ENCODE data around the gene CXCR6. TPM values are rescaled to one million over a fixed set of nuclear protein-coding genes. Genes with fewer than 3 reads are reported as not detected.
A peak's percentile ranks its signal among the peaks of the same experiment; 100 is the strongest.

CXCR6 gene
- polyA plus RNA-seq, 4 donors, result 0.45 to 2.7 (median 1.9) TPM

DNA sequence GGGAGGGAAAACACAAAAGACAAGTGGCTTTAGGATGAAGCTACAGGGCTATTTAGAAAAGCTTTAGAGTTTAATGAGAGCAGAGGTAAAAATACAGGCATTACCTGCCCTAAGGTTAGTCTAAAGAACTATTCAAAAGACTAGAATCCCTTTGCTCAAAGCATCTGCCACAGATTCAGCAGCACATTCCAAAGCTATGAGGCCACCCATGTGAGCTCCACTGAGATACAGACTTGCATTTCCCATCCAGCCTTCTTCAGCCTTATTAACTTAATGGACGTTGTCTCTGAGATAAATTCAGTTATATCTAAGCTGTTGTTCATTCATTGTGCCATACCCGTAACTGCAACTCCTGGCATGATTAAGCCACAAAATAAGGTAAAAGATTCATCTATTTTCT, 25.4 kb downstream of the CXCR6 start:
- Histone ChIP-seq H3K4me1 (ENCODE audit: control insufficient read depth in 3 of 3, insufficient read depth in 2 of 3, low read depth in 1 of 3, low read length in 2 of 3) (no peaks in the 10 kb centered on the region), H3K27ac (ENCODE audit: low read depth in 1 of 3, low read length in 2 of 3) (no peak overlapping the region), H3K27me3 (ENCODE audit: control insufficient read depth in 3 of 3, insufficient read depth in 3 of 3, low read length in 3 of 3) (no peaks in the 10 kb centered on the region), H3K9me3 (ENCODE audit: control insufficient read depth in 2 of 2, insufficient read depth in 1 of 2, low read depth in 1 of 2, low read length in 1 of 2) (no peaks in the 10 kb centered on the region), H3K4me3 (ENCODE audit: low read depth in 1 of 3, low read length in 3 of 3) (no peak overlapping the region), H3K36me3 (ENCODE audit: control insufficient read depth in 3 of 3, insufficient read depth in 2 of 3, low read depth in 1 of 3, low read length in 3 of 3) (peaks cover 8 to 59% (median 30%) of the 10 kb centered on the region in 3 donors)
- 84 to 93% (median 92%) methylated on average over 2 of the region's 2 CpGs for WGBS, 3 donors
- DNase-seq (no peak), FAIRE-seq (no peak)

DNA sequence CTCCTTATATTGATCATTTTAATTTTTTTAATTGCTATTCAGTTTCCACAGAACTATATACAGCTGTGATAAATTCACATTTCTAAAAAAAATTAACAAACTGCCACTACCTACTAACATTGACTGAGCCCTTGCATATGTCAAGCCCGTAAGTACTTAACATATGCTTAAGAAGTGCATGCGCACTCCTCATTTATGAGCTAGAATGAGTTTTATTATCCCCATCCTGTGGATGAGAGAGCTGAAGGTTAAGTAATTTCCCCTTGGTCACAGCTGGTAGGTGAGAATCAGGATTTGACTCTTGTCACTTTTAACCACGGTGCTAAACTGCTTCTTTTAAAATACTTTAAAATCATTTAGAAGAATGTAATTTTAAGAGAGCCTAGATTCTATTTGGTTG, 25.9 kb downstream of the CXCR6 start:
- WGBS, 3 donors, result 87 to 92% (median 92%) methylated on average over 3 of the region's 3 CpGs
- H3K27me3 ChIP-seq (ENCODE audit: control insufficient read depth in 3 of 3, insufficient read depth in 3 of 3, low read length in 3 of 3), result no peaks in the 10 kb centered on the region
- no peak for DNase-seq

DNA sequence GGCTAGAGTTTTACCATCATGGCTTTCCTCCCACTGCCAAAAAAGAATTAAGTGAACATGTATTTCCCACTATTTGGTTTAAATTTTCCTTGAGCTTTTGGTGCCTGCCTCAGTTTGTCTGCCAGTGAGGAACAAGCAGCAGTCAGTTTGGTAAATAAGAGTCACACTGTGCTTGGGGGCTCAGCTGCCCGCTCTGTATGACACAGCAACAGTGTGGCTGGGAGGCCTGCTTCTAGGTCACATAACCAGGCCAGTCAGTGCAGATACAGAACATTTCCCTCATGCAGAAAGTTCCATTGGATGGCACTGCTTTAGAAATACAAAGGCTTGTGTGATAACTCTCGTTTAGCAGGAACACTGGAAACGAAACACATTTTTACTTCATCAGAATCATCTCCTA, 26.7 kb downstream of the CXCR6 start:
- no peaks in the 10 kb centered on the region for H3K4me1 ChIP-seq (ENCODE audit: control insufficient read depth in 3 of 3, insufficient read depth in 2 of 3, low read depth in 1 of 3, low read length in 2 of 3)
- peaks cover 8 to 57% (median 27%) of the 10 kb centered on the region in 3 donors for H3K36me3 ChIP-seq (ENCODE audit: control insufficient read depth in 3 of 3, insufficient read depth in 2 of 3, low read depth in 1 of 3, low read length in 3 of 3)
- H3K27ac ChIP-seq (ENCODE audit: low read depth in 1 of 3, low read length in 2 of 3), result no peak overlapping the region
- FAIRE-seq (no peak), DNase-seq (no peak)
- no peaks in the 10 kb centered on the region for H3K27me3 ChIP-seq (ENCODE audit: control insufficient read depth in 3 of 3, insufficient read depth in 3 of 3, low read length in 3 of 3)
- 91 to 95% (median 94%) methylated on average over 3 of the region's 3 CpGs for WGBS, 3 donors
- no peaks in the 10 kb centered on the region for H3K9me3 ChIP-seq (ENCODE audit: control insufficient read depth in 2 of 2, insufficient read depth in 1 of 2, low read depth in 1 of 2, low read length in 1 of 2)
- no peak overlapping the region for H3K4me3 ChIP-seq (ENCODE audit: low read depth in 1 of 3, low read length in 3 of 3)

More for the DNA sequence above, 25.9 kb downstream of the CXCR6 start:
- Histone ChIP-seq H3K4me3 (ENCODE audit: low read depth in 1 of 3, low read length in 3 of 3) (no peak overlapping the region), H3K4me1 (ENCODE audit: control insufficient read depth in 3 of 3, insufficient read depth in 2 of 3, low read depth in 1 of 3, low read length in 2 of 3) (no peaks in the 10 kb centered on the region), H3K27ac (ENCODE audit: low read depth in 1 of 3, low read length in 2 of 3) (no peak overlapping the region), H3K9me3 (ENCODE audit: control insufficient read depth in 2 of 2, insufficient read depth in 1 of 2, low read depth in 1 of 2, low read length in 1 of 2) (no peaks in the 10 kb centered on the region), H3K36me3 (ENCODE audit: control insufficient read depth in 3 of 3, insufficient read depth in 2 of 3, low read depth in 1 of 3, low read length in 3 of 3) (peaks cover 8 to 60% (median 30%) of the 10 kb centered on the region in 3 donors)
- FAIRE-seq, result no peak

DNA sequence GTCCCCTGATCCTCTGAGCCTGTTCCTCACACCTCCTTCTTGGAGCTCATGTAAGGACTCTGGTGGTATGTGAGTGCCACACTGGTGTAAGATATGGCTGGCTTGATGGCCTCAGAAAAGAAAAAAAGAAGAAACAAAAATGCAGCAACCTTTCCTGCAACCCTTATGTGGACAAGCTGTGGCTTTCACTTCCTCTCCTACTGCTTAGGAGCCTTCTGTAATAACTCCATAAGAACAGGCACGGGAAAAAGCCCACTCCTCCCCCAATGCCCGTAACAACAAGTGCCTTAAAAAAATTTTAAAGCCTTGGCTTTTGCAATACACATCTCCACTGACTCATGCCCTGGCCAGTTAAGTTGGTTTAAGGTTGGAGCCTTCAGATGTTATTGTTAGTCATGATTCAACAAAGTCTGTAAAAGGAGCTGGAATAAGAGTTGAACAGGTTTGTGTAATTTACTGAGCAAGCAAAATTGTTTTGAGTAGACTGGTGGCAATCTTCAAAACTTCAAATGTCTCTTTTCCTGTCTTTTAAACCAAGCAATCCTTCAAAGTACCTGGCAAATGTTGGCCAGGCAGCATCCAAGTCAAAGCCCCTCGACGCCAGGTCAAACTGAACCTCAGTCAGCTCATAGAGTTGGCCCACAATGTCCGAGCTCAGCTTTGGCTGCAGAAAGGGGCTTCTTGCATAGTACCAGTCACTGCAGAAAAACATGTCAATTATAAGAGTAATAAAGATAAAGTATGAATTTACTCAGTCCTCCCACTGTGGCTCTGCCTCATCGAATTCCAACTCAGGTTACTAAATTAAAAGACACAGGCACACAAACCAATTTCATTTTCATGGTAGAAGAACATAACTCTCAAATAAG, 29.5 kb downstream of the CXCR6 start:
- FAIRE-seq, result no peak
- peak overlapping the region in 1 of 3 donors; percentile 69 for H3K27ac ChIP-seq (ENCODE audit: low read depth in 1 of 3, low read length in 2 of 3)
- H3K36me3 ChIP-seq (ENCODE audit: control insufficient read depth in 3 of 3, insufficient read depth in 2 of 3, low read depth in 1 of 3, low read length in 3 of 3), result peaks cover 11 to 44% (median 12%) of the 10 kb centered on the region in 3 donors
- peaks cover 0 to 2% (median 0%) of the 10 kb centered on the region in 3 donors for H3K4me1 ChIP-seq (ENCODE audit: control insufficient read depth in 3 of 3, insufficient read depth in 2 of 3, low read depth in 1 of 3, low read length in 2 of 3)
- DNase-seq, result no peak
- H3K4me3 ChIP-seq (ENCODE audit: low read depth in 1 of 3, low read length in 3 of 3), result no peak overlapping the region
- H3K9me3 ChIP-seq (ENCODE audit: control insufficient read depth in 2 of 2, insufficient read depth in 1 of 2, low read depth in 1 of 2, low read length in 1 of 2), result no peaks in the 10 kb centered on the region
- H3K27me3 ChIP-seq (ENCODE audit: control insufficient read depth in 3 of 3, insufficient read depth in 3 of 3, low read length in 3 of 3), result no peaks in the 10 kb centered on the region
- 77 to 79% (median 77%) methylated on average over 6 of the region's 6 CpGs for WGBS, 3 donors

DNA sequence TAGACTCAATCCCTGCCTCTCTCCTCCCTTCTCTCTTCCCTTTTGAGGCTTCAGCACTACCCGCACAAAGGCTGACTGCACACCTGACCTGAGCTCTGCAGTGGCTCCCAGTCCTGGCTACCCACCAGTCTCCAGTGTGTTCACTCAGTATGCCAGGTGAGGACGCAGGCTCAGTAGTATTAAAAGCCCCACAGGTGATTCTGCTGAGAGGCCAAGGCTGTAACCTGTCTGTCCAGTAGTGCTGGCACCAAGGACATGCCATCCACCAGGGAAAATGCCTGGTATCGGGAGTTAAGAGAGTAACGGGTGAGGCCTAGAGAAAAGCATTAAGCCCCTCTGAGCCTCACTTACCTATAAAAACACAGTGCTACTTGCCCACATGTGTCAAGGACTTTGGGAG, 31.4 kb downstream of the CXCR6 start:
- Histone ChIP-seq H3K4me1 (ENCODE audit: control insufficient read depth in 3 of 3, insufficient read depth in 2 of 3, low read depth in 1 of 3, low read length in 2 of 3) (peaks cover 0 to 5% (median 0%) of the 10 kb centered on the region in 3 donors), H3K36me3 (ENCODE audit: control insufficient read depth in 3 of 3, insufficient read depth in 2 of 3, low read depth in 1 of 3, low read length in 3 of 3) (peaks cover 7 to 38% (median 9%) of the 10 kb centered on the region in 3 donors), H3K9me3 (ENCODE audit: control insufficient read depth in 2 of 2, insufficient read depth in 1 of 2, low read depth in 1 of 2, low read length in 1 of 2) (no peaks in the 10 kb centered on the region), H3K27me3 (ENCODE audit: control insufficient read depth in 3 of 3, insufficient read depth in 3 of 3, low read length in 3 of 3) (no peaks in the 10 kb centered on the region), H3K27ac (ENCODE audit: low read depth in 1 of 3, low read length in 2 of 3) (no peak overlapping the region), H3K4me3 (ENCODE audit: low read depth in 1 of 3, low read length in 3 of 3) (no peak overlapping the region)
- WGBS, 3 donors, result 76 to 94% (median 79%) methylated on average over 4 of the region's 4 CpGs
- FAIRE-seq (no peak), DNase-seq (no peak)

DNA sequence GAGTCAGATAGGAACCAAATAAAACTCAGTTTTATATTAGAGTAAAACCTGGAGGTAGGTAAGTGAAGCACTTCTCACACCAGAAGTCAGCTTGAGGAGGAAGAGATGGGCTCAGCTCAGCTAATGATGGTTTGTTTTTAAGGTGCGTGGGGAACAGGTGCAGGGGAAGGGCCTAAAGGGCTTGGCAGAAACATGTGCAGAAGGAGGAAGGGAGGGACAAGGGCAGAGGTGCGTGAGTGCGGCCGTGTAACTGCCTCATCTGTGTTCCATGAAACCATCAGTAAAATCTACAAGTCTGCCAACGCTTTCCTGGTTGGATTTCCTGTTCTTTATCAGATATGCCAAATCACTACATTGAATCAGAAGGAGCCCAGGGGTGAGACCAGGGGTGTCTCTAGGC, 32.4 kb downstream of the CXCR6 start:
- no peak for FAIRE-seq
- peak overlapping the region in 2 of 3 donors; percentile 44 to 59 for H3K27ac ChIP-seq (ENCODE audit: low read depth in 1 of 3, low read length in 2 of 3)
- H3K27me3 ChIP-seq (ENCODE audit: control insufficient read depth in 3 of 3, insufficient read depth in 3 of 3, low read length in 3 of 3), result no peaks in the 10 kb centered on the region
- DNase-seq, result no peak
- WGBS, 3 donors, result 40 to 67% (median 50%) methylated on average over 5 of the region's 5 CpGs
- H3K36me3 ChIP-seq (ENCODE audit: control insufficient read depth in 3 of 3, insufficient read depth in 2 of 3, low read depth in 1 of 3, low read length in 3 of 3), result peaks cover 3 to 37% (median 9%) of the 10 kb centered on the region in 3 donors
- H3K4me1 ChIP-seq (ENCODE audit: control insufficient read depth in 3 of 3, insufficient read depth in 2 of 3, low read depth in 1 of 3, low read length in 2 of 3), result peaks cover 0 to 5% (median 0%) of the 10 kb centered on the region in 3 donors
- no peak overlapping the region for H3K4me3 ChIP-seq (ENCODE audit: low read depth in 1 of 3, low read length in 3 of 3)
- H3K9me3 ChIP-seq (ENCODE audit: control insufficient read depth in 2 of 2, insufficient read depth in 1 of 2, low read depth in 1 of 2, low read length in 1 of 2), result no peaks in the 10 kb centered on the region

DNA sequence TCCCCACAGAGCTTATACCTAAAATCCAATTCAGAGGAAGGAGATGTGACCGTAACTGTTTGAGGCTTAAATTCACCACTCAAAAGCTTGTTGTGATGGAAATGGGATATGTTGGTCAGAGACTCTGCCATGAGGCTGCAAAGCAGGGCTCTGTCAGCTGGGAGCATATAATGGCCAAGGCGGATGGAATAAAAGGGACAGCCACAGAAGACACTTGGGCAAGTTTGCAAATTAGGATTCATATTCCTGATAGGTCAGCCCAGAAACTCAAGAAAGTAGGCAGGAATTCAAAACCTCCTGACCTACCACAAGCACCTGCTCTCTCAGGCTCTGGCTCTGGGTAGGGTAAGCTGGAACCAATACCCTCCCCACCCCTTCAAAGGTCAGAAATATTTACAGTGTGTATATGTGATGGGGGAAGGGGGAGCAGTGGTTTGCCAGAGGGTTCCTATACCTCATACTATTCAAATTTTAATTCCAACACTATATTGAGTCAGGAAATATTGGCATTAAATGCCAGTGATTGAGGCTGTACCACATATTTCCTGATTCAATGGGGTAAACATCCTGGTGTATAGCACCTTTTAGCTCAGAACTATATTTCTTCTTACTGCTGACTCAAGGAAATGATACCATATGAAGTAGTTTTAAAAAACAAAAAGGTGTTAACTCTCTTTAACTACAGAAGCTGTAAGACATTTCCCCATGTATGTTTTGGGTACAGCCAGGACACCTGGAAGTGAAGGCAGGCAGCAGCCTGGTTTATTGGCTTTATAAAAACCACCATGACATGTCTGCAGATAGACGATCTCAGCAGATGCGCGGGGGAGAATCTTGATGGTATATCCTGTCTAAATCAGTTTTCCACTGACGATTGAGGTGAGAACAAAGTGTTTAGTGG, 33.2 kb downstream of the CXCR6 start:
- WGBS, 3 donors, result 76 to 81% (median 80%) methylated on average over 6 of the region's 6 CpGs
- peaks cover 0 to 5% (median 0%) of the 10 kb centered on the region in 3 donors for H3K4me1 ChIP-seq (ENCODE audit: control insufficient read depth in 3 of 3, insufficient read depth in 2 of 3, low read depth in 1 of 3, low read length in 2 of 3)
- H3K27ac ChIP-seq (ENCODE audit: low read depth in 1 of 3, low read length in 2 of 3), result peak overlapping the region in 2 of 3 donors; percentile 44 to 65

More for the DNA sequence above, 33.2 kb downstream of the CXCR6 start:
- FAIRE-seq (no peak), DNase-seq (peak in 1 of 2 donors; percentile 31)
- Histone ChIP-seq H3K27me3 (ENCODE audit: control insufficient read depth in 3 of 3, insufficient read depth in 3 of 3, low read length in 3 of 3) (no peaks in the 10 kb centered on the region), H3K9me3 (ENCODE audit: control insufficient read depth in 2 of 2, insufficient read depth in 1 of 2, low read depth in 1 of 2, low read length in 1 of 2) (no peaks in the 10 kb centered on the region), H3K36me3 (ENCODE audit: control insufficient read depth in 3 of 3, insufficient read depth in 2 of 3, low read depth in 1 of 3, low read length in 3 of 3) (peaks cover 3 to 37% (median 9%) of the 10 kb centered on the region in 3 donors), H3K4me3 (ENCODE audit: low read depth in 1 of 3, low read length in 3 of 3) (no peak overlapping the region)

Measured in small intestine (tissue), 7 donors.